ENCODE measurements around the gene TPM4.
"Not testable (repeated sequence)": the region's sequence is repeated elsewhere in the genome, so short reads cannot be mapped to it uniquely, and the experiment has no call there.

The TPM4 gene

GRCh38 chr19:16091546-16092475, 15.5 kb downstream of the TPM4 start:
- H3K27ac ChIP-seq, result no peak overlapping the region
- no peak for DNase-seq (ENCODE audit: low read depth, low spot score)

- H3K27ac ChIP-seq, result no peak overlapping the region
- no peak for DNase-seq (ENCODE audit: low read depth, low spot score)
These were observed 18.2 kb downstream of the TPM4 start for GRCh38 chr19:16094360-16095070.

GRCh38 chr19:16095071-16095571, 18.8 kb downstream of the TPM4 start:
- no peak overlapping the region for H3K27ac ChIP-seq
- DNase-seq (ENCODE audit: low read depth, low spot score), result no peak

GRCh38 chr19:16096280-16096855, 20.1 kb downstream of the TPM4 start:
- H3K27ac ChIP-seq, result peak overlapping the region; percentile 37
- no peak for DNase-seq (ENCODE audit: low read depth, low spot score)

GRCh38 chr19:16098416-16098768, 22.1 kb downstream of the TPM4 start:
- H3K27ac ChIP-seq, result peak overlapping the region; percentile 37
- DNase-seq (ENCODE audit: low read depth, low spot score), result no peak

GRCh38 chr19:16098821-16099220, 22.5 kb downstream of the TPM4 start:
- no peak overlapping the region for H3K27ac ChIP-seq
- no peak for DNase-seq (ENCODE audit: low read depth, low spot score)

GRCh38 chr19:16099314-16099965, 23.1 kb downstream of the TPM4 start:
- DNase-seq (ENCODE audit: low read depth, low spot score); H3K27ac ChIP-seq: not testable (repeated sequence)

GRCh38 chr19:16100524-16100923, 24.2 kb downstream of the TPM4 start:
- no peak for DNase-seq (ENCODE audit: low read depth, low spot score)
- no peak overlapping the region for H3K27ac ChIP-seq

GRCh38 chr19:16104722-16105121, 28.4 kb downstream of the TPM4 start:
- no peak overlapping the region for H3K27ac ChIP-seq
- no peak for DNase-seq (ENCODE audit: low read depth, low spot score)

- H3K27ac ChIP-seq, result peak overlapping the region; percentile 7
- DNase-seq (ENCODE audit: low read depth, low spot score), result no peak
These were observed 29.8 kb downstream of the TPM4 start for GRCh38 chr19:16106121-16106520.

- peak; percentile 96 for DNase-seq (ENCODE audit: low read depth, low spot score)
- H3K27ac ChIP-seq, result peak within 1 kb of the TSS; percentile 74
These were observed 35.0 kb downstream of the TPM4 start, which contains the start of gene RAB8A for GRCh38 chr19:16111160-16111908. Gene RAB8A (plus strand): TSS chr19:16111889. CDS start chr19:16111902, 13 bp downstream.

GRCh38 chr19:16111909-16112752, 35.8 kb downstream of the TPM4 start:
- DNase-seq (ENCODE audit: low read depth, low spot score), result no peak
- peak overlapping the region; percentile 74 for H3K27ac ChIP-seq

GRCh38 chr19:16112778-16113177, 36.5 kb downstream of the TPM4 start:
- no peak for DNase-seq (ENCODE audit: low read depth, low spot score)

GRCh38 chr19:16113727-16114126, 37.4 kb downstream of the TPM4 start:
- no peak for DNase-seq (ENCODE audit: low read depth, low spot score)
- H3K27ac ChIP-seq, result no peak overlapping the region

More at GRCh38 chr19:16112778-16113177, 36.5 kb downstream of the TPM4 start:
- no peak overlapping the region for H3K27ac ChIP-seq

GRCh38 chr19:16115301-16116039, 39.2 kb downstream of the TPM4 start:
- no peak overlapping the region for H3K27ac ChIP-seq
- no peak for DNase-seq (ENCODE audit: low read depth, low spot score)

GRCh38 chr19:16116067-16116466, 39.8 kb downstream of the TPM4 start:
- DNase-seq (ENCODE audit: low read depth, low spot score), result no peak
- no peak overlapping the region for H3K27ac ChIP-seq

- H3K27ac ChIP-seq, result no peak overlapping the region
- no peak for DNase-seq (ENCODE audit: low read depth, low spot score)
These were observed 41.3 kb downstream of the TPM4 start for GRCh38 chr19:16117594-16118033.

- no peak overlapping the region for H3K27ac ChIP-seq
- DNase-seq (ENCODE audit: low read depth, low spot score), result no peak
These were observed 42.3 kb downstream of the TPM4 start for GRCh38 chr19:16118489-16119033.
